GM23338 (cell line): Measurements from ENCODE around the gene COMMD8. TPM values are rescaled to one million over a fixed set of nuclear protein-coding genes. Genes with fewer than 3 reads are reported as not detected.

ENCODE experiments used
- polyA plus RNA-seq: library from polyadenylated mRNA; unstranded; fragments of >200 nt; fragmentation: Nextera tagmentation; extraction: Ambion mirVana; gene quantifications from 2 replicates; pipeline ENCODE4 v1.2.1, GENCODE V29; 2016
- total RNA-seq: library from RNA; depleted of rRNA; stranded (reverse); fragments of >200 nt; shearing (Covaris generic); gene quantifications from 2 replicates; pipeline ENCODE4 v1.2.3, GENCODE V29; 2014; rRNA removed

COMMD8 gene
- total and polyA plus RNA-seq, 2 experiments from 2014 or later, result 8.4 to 20.6 TPM

Other genes starting within 250 kb of the COMMD8 start
- gene ATP10D, start 21.6 kb upstream of the COMMD8 start, total RNA-seq, result 4.7 and 4.9 TPM in 2 replicates
- gene ATP10D, start 21.6 kb upstream of the COMMD8 start, polyA plus RNA-seq, result 3.4 and 4.5 TPM in 2 replicates